T-helper 22 cell (primary cell): Measurements from ENCODE around the gene POLR2H.
A peak's percentile ranks its signal among the peaks of the same experiment; 100 is the strongest.
"Not testable (repeated sequence)": the region's sequence is repeated elsewhere in the genome, so short reads cannot be mapped to it uniquely, and the experiment has no call there.

Source experiments
- DNase-seq: peaks from one replicate; pipeline ENCODE4 v3.0.0-alpha.2; 2020; ENCODE audit warnings: low read depth

The POLR2H gene

GRCh38 chr3:184335661-184336546 lies 25.6 kb upstream of the POLR2H start:
- DNase-seq: peak; percentile 71

- DNase-seq: no peak
Observed at GRCh38 chr3:184336547-184337398, 24.7 kb upstream of the POLR2H start.

- DNase-seq: no peak
Observed at GRCh38 chr3:184337399-184337714, 24.2 kb upstream of the POLR2H start, which contains the start of gene FAM131A. TSS of gene FAM131A (plus strand) at chr3:184337600. CDS start at chr3:184337631, 31 bp downstream.

GRCh38 chr3:184337981-184338380 lies 23.5 kb upstream of the POLR2H start:
- no peak for DNase-seq

- DNase-seq: peak; percentile 16
Observed at GRCh38 chr3:184338511-184338945, 23.0 kb upstream of the POLR2H start.

GRCh38 chr3:184339001-184339400 lies 22.5 kb upstream of the POLR2H start:
- DNase-seq: no peak

- not testable (repeated sequence) for DNase-seq
Observed at GRCh38 chr3:184339451-184340135, 21.9 kb upstream of the POLR2H start.

GRCh38 chr3:184341925-184342324 lies 19.6 kb upstream of the POLR2H start:
- no peak for DNase-seq

- no peak for DNase-seq
Observed at GRCh38 chr3:184343200-184343876, 18.2 kb upstream of the POLR2H start.

GRCh38 chr3:184344579-184345316 lies 16.8 kb upstream of the POLR2H start:
- no peak for DNase-seq

GRCh38 chr3:184345317-184346144 lies 16.0 kb upstream of the POLR2H start:
- DNase-seq: no peak

GRCh38 chr3:184346480-184347190 lies 14.9 kb upstream of the POLR2H start:
- no peak for DNase-seq

- DNase-seq: no peak
Observed at GRCh38 chr3:184347321-184348056, 14.0 kb upstream of the POLR2H start.

GRCh38 chr3:184348057-184348382 lies 13.5 kb upstream of the POLR2H start:
- DNase-seq: no peak

- no peak for DNase-seq
Observed at GRCh38 chr3:184349563-184350470, 11.7 kb upstream of the POLR2H start.

GRCh38 chr3:184350618-184351017 lies 10.9 kb upstream of the POLR2H start:
- no peak for DNase-seq

- DNase-seq: no peak
Observed at GRCh38 chr3:184351511-184352148, 9.9 kb upstream of the POLR2H start.
